ACC112 (cell line): ENCODE measurements around the gene SH3BP4.

ENCODE experiments used
- H2AFZ ChIP-seq: fragments of 200-600 bp; sonication (generic); one replicate; pipeline ENCODE4 v1.6.0; 2017; ENCODE audit warnings: antibody characterized with exemption, low read length; ENCODE audit not compliant: unreplicated experiment
- H3K27ac ChIP-seq: fragments of 200-600 bp; sonication (generic); 2 replicates; pipeline ENCODE4 v1.5.1; 2014; ENCODE audit warnings: low read depth, mild to moderate bottlenecking, antibody characterized with exemption, low read length, moderate library complexity
- H3K27me3 ChIP-seq: fragments of 200-600 bp; sonication (generic); 2 replicates; pipeline ENCODE4 v1.6.1; 2014; ENCODE audit warnings: mild to moderate bottlenecking, antibody characterized with exemption, low read length, moderate library complexity, mixed read lengths; ENCODE audit not compliant: insufficient read depth
- H3K36me3 ChIP-seq: fragments of 200-600 bp; sonication (generic); 2 replicates; pipeline ENCODE4 v1.6.1; 2016; ENCODE audit warnings: mild to moderate bottlenecking, antibody characterized with exemption, low read length, moderate library complexity, mixed read lengths; ENCODE audit not compliant: insufficient read depth
- H3K4me1 ChIP-seq: fragments of 200-600 bp; sonication (generic); one replicate; pipeline ENCODE4 v1.6.1; 2016; ENCODE audit warnings: low read length, mixed read lengths; ENCODE audit not compliant: insufficient read depth, unreplicated experiment, control insufficient read depth
- H3K4me3 ChIP-seq: fragments of 200-600 bp; sonication (generic); 2 replicates; pipeline ENCODE4 v1.5.1; 2014; ENCODE audit warnings: mild to moderate bottlenecking, low read depth, low read length
- H3K79me2 ChIP-seq: fragments of 200-600 bp; sonication (generic); one replicate; pipeline ENCODE4 v1.6.0; 2016; ENCODE audit warnings: low read length; ENCODE audit not compliant: control insufficient read depth, unreplicated experiment, insufficient read depth

The SH3BP4 gene

DNA sequence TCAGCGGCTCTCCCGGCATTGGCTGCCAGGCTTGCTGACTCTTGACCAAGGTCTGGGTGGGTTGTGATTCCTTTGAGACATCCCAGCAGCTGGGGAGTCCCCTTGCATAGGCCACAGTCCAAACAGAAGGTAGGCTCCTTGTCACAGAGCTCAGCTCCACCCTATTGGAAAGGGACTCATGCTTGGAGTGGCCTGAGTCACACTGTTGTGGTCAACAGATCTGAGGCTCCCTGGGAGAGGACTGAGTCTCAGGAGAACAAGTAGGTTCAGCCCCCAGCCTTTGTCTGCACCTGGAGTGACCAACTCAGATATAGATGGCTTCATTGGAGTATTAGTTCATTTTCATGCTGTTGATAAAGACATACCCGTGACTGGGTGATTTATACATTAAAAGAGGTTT lies 32.1 kb upstream of the SH3BP4 start:
- no peak overlapping the region for H3K27ac ChIP-seq
- no peak overlapping the region for H3K4me3 ChIP-seq
- H2AFZ ChIP-seq = no peak overlapping the region
- no peaks in the 10 kb centered on the region for H3K27me3 ChIP-seq
- H3K36me3 ChIP-seq = no peaks in the 10 kb centered on the region
- no peaks in the 10 kb centered on the region for H3K4me1 ChIP-seq
- H3K79me2 ChIP-seq = no peaks in the 10 kb centered on the region

DNA sequence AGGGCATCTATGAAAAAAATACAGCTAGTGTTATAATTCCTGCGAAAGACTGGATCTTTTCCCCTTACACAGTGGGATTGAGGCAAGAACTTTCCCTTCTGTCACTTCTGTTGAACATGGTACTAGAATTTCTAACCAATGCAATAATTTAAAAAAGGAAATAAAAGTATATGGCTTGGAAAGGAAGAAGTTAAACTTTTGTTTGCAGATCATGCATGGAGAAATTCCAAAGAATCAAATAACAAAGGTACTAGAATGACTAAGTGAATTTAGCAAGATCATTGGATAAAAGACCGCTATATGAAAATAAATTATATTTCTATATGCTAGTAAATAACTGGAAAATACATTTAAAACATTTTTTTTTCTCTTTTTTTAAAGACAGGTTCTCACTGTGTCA lies 31.0 kb upstream of the SH3BP4 start:
- Histone ChIP-seq H3K36me3 (no peaks in the 10 kb centered on the region), H3K4me3 (no peak overlapping the region), H3K27me3 (no peaks in the 10 kb centered on the region), H3K4me1 (no peaks in the 10 kb centered on the region), H2AFZ (no peak overlapping the region), H3K27ac (no peak overlapping the region), H3K79me2 (no peaks in the 10 kb centered on the region)

DNA sequence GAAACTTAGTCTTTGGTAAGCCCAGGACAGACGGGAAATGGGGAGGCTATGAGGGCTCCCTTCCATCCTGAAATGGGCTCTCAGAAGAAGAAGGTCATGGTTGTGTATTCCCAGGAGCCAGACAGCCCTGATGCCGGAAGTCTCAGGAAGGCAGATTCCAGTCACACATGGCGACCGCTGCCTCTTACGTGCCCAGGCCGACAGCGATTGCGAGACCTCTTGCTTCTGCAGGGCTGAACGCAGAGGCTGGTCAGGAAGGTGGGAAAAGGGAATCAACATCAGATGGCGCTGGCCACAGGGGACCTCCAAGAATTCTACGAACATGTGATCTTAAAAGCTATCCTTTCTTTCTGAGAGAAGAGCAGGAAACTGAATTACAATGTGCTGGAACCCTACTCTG lies 22.8 kb upstream of the SH3BP4 start:
- Histone ChIP-seq H2AFZ (no peak overlapping the region), H3K79me2 (no peaks in the 10 kb centered on the region), H3K4me1 (no peaks in the 10 kb centered on the region), H3K36me3 (no peaks in the 10 kb centered on the region), H3K4me3 (no peak overlapping the region), H3K27me3 (peaks cover 11% of the 10 kb centered on the region; the same call in 1 of the 2 replicates), H3K27ac (no peak overlapping the region)

DNA sequence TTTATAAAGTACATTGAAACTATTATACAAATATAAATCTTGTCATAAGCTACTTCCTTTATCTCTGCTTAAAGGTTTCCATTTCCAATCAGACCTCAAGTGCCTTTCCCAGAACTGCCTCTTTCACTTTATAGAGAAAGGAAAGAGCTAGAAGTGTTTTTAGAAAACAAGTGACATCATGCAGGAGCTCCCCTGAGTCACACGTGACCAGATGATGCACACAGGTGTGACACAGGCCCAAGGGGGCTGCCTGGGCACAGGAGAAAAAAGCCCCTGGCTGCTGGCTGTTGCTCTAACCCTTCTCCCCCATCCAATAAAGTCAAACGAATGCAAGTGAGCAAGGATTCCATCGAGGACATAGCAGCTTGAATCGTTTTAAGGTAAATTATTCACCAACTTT lies 21.4 kb upstream of the SH3BP4 start:
- Histone ChIP-seq H3K4me3 (no peak overlapping the region), H3K4me1 (no peaks in the 10 kb centered on the region), H3K36me3 (no peaks in the 10 kb centered on the region), H2AFZ (no peak overlapping the region), H3K27me3 (peaks cover 11% of the 10 kb centered on the region; the same call in 1 of the 2 replicates), H3K27ac (no peak overlapping the region), H3K79me2 (no peaks in the 10 kb centered on the region)

DNA sequence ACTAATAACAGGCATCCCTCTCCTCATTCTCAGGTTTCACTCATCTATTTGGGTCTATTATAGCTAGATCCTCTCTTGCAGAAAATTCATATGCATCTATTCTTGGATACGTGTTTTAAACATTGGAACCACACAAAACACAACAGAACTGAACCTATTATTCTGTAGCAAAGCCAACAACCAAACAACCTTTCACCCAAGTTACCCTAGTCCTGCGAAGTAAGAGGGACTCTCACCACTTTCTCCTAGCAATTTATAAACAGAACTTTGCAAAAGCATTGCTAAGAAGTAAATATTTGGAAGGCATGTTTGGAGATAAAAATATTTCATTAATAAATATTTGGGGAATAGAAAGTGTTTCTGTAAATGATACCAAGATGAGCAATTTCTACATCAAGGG lies 20.4 kb upstream of the SH3BP4 start:
- Histone ChIP-seq H3K4me3 (no peak overlapping the region), H2AFZ (no peak overlapping the region), H3K36me3 (no peaks in the 10 kb centered on the region), H3K4me1 (no peaks in the 10 kb centered on the region), H3K27me3 (peaks cover 11% of the 10 kb centered on the region; the same call in 1 of the 2 replicates), H3K79me2 (no peaks in the 10 kb centered on the region), H3K27ac (no peak overlapping the region)

DNA sequence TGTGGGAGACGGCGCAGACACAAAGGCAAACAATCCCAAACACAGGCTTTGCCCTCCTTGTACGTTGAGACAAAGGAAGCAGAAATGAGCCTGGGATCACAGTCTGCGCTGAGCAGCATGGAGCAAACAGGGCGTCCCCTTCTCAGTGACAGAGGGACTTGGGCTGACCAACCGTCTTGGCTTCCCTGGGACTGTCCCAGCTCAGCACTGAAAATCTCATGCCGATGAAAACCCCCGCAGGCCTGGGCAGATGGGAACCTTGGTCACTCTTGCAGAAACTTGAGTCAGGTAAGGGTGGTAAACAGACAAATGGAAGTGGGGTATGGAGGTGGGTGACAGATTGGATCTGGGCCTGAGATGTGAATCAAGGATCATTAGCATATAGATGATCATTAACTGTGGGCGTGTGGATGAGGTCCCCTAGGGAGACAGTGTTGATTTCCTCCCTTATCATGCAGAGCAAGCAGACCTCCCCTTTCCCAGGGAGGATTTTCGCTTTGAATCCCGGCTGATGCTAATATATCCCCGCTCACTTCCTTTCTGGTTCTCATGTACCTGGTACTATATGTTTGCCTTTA lies 19.1 kb upstream of the SH3BP4 start:
- H3K27me3 ChIP-seq = peaks cover 14% of the 10 kb centered on the region; the same call in 1 of the 2 replicates
- no peak overlapping the region for H2AFZ ChIP-seq
- no peak overlapping the region for H3K27ac ChIP-seq
- H3K4me1 ChIP-seq = no peaks in the 10 kb centered on the region
- no peaks in the 10 kb centered on the region for H3K79me2 ChIP-seq
- H3K36me3 ChIP-seq = no peaks in the 10 kb centered on the region
- H3K4me3 ChIP-seq = no peak overlapping the region

DNA sequence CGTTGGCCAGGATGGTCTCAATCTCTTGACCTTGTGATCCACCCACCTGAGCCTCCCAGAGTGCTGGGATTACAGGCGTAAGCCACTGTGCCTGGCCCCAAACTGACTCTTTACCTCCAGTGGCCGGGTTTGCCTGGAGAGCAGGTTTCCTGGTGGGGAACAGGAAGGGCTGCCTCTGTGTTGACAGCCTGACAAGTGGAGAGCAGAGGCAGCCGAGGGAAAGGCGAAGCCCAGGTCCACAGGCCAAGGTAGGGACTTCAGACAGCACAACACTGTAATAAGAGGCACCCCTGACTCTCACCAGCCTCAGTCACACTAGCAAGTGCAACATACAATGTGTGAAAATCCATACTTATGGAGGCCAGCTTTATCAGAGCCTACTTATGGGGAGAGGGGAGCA lies 16.5 kb upstream of the SH3BP4 start:
- Histone ChIP-seq H2AFZ (no peak overlapping the region), H3K27me3 (peaks cover 11% of the 10 kb centered on the region; the same call in 1 of the 2 replicates), H3K79me2 (no peaks in the 10 kb centered on the region), H3K36me3 (no peaks in the 10 kb centered on the region), H3K27ac (no peak overlapping the region), H3K4me1 (no peaks in the 10 kb centered on the region), H3K4me3 (no peak overlapping the region)

DNA sequence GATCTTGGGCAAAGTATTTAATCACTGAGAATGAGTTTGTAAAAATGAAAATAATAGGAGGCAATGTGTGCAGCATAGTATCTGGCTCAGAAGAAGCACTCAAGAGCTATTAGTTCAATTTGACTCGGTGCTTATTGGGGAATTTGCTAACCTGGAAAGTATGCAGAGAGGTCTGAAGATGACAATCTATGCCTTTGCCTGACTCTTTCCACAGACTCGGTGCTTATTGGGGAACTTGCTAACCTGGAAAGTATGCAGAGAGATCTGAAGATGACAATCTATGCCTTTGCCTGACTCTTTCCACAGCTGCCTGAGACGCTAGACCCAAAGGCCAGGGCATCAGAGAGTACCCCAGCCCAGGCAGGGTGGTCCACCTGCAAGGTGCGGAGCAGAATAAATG lies 12.2 kb upstream of the SH3BP4 start:
- Histone ChIP-seq H3K79me2 (no peaks in the 10 kb centered on the region), H3K27me3 (peaks cover 16% of the 10 kb centered on the region), H3K4me3 (no peak overlapping the region), H3K4me1 (no peaks in the 10 kb centered on the region), H3K27ac (no peak overlapping the region), H2AFZ (no peak overlapping the region), H3K36me3 (no peaks in the 10 kb centered on the region)

DNA sequence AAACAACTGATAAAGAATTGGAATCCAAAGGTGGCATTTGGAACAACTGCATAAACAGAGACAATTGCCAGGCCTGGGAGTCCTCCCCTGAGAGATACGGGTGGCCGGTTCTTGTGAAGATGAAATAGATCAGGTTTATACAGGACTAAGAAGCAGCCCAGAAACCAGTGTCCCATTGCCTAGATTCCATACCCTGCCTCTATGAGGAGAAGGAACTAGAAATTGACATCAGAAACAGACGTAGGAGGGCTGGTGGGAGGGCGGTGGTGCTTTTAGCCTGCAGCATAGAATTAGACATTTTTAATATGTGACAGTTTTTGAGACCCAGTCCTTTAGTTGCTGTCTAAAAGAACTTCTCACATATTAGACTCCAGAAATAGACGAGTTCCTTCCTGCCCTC lies 11.8 kb upstream of the SH3BP4 start:
- Histone ChIP-seq H3K4me3 (no peak overlapping the region), H3K27me3 (peaks cover 16% of the 10 kb centered on the region), H2AFZ (no peak overlapping the region), H3K79me2 (no peaks in the 10 kb centered on the region), H3K36me3 (no peaks in the 10 kb centered on the region), H3K27ac (no peak overlapping the region), H3K4me1 (no peaks in the 10 kb centered on the region)

DNA sequence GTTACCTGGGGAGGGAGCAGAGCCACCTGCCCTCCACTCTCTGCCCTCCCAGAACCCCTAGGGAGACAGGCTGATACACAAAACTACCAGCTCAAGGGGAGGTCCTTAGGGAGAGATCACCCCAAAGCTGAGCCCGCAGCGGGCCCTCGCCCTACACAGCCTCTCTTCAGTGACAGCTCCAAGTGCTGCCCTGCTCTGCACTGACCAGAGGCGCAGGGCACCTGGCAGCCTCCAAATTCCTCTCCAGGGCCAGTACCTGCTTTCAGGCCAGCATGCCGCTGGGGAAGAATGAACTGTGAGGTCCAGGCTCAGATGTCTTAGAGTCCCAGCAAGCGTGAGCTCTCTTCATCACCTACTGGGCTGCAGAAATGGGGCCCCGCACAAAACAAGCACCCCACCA lies 11.3 kb upstream of the SH3BP4 start:
- H3K4me3 ChIP-seq = no peak overlapping the region
- H3K4me1 ChIP-seq = no peaks in the 10 kb centered on the region
- H2AFZ ChIP-seq = no peak overlapping the region
- no peak overlapping the region for H3K27ac ChIP-seq
- H3K36me3 ChIP-seq = no peaks in the 10 kb centered on the region
- H3K27me3 ChIP-seq = peaks cover 16% of the 10 kb centered on the region
- H3K79me2 ChIP-seq = no peaks in the 10 kb centered on the region

DNA sequence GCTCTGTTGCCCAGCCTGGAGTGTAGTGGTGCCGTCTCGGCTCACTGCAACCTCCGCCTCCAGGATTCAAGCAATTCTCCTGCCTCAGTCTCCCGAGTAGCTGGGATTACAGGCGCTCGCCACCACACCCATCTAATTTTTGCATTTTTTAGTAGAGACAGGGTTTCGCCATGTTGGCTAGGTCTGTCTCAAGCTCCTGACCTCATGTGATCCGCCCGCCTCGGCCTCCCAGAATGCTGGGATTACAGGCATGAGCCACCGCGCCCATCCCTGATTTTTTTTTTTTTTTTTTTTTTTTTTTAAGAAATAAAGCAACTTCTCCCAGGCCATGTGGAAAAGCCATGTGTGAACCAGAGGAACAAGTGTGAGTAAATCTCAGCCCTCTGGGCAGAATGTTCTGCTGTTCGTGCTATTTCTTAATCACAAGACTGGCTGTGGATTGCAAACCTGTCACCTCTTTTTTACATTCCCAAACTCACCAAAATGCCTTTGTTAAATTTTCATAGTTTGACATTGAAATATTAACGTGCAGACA lies 6.4 kb upstream of the SH3BP4 start:
- Histone ChIP-seq H2AFZ (no peak overlapping the region), H3K27me3 (peaks cover 4% of the 10 kb centered on the region; the same call in 1 of the 2 replicates), H3K79me2 (no peaks in the 10 kb centered on the region), H3K36me3 (no peaks in the 10 kb centered on the region), H3K4me1 (peaks cover 14% of the 10 kb centered on the region), H3K27ac (no peak overlapping the region), H3K4me3 (no peak overlapping the region)
